ENCODE data around the gene NRCAM. TPM values are rescaled to one million over a fixed set of nuclear protein-coding genes. Genes with fewer than 3 reads are reported as not detected.

The NRCAM gene
- polyA plus RNA-seq, 3 donors, result not detected

- H3K4me2 ChIP-seq (replicated peaks; ENCODE audit: extremely low read depth, low read length, poor library complexity, severe bottlenecking), result no peak overlapping the region
- Mint-ChIP-seq H3K4me1 (no peaks in the 10 kb centered on the region), H3K9me3 (peaks cover 0 to 6% (median 2%) of the 10 kb centered on the region in 7 donors), H3K27me3 (ENCODE audit: low read depth in 3 of 3) (peaks cover 0 to 4% (median 3%) of the 10 kb centered on the region in 3 donors), H3K4me3 (no peak overlapping the region), H3K36me3 (no peaks in the 10 kb centered on the region), H3K27ac (no peak overlapping the region)
- no peaks in the 10 kb centered on the region for H4K20me1 ChIP-seq (ENCODE audit: insufficient read depth, low read length)
- H3K4me1 ChIP-seq (ENCODE audit: control insufficient read depth in 1 of 2, insufficient read depth in 2 of 2, low read length in 2 of 2), result no peaks in the 10 kb centered on the region
- intact Hi-C loops (cut with micrococcal nuclease), result no loop called here
- H3K4me3 ChIP-seq (replicated peaks in 1 of 3; ENCODE audit: low read depth in 2 of 3, low read length in 3 of 3), result no peak overlapping the region
- H3K79me2 ChIP-seq (ENCODE audit: insufficient read depth, low read length), result no peaks in the 10 kb centered on the region
- H2AFZ ChIP-seq (ENCODE audit: insufficient read depth, low read depth, low read length, poor library complexity, severe bottlenecking), result no peak overlapping the region
- H3K27me3 ChIP-seq (ENCODE audit: control insufficient read depth in 2 of 2, insufficient read depth in 2 of 2, low read length in 2 of 2), result no peaks in the 10 kb centered on the region
- no peaks in the 10 kb centered on the region for H3K36me3 ChIP-seq (replicated peaks in 1 of 2; ENCODE audit: control insufficient read depth in 1 of 2, insufficient read depth in 2 of 2, low read length in 2 of 2)
- no peak overlapping the region for H3K9ac ChIP-seq (ENCODE audit: insufficient read depth, low read length, poor library complexity, severe bottlenecking)
- DNase-seq, result no peak
- no peak overlapping the region for H3K27ac ChIP-seq (ENCODE audit: low read depth in 1 of 2, low read length in 2 of 2)
- no CpG with 5 or more reads among the region's 2 CpGs for WGBS (ENCODE audit: insufficient coverage)
- H3K9me3 ChIP-seq (replicated peaks in 1 of 2; ENCODE audit: control insufficient read depth in 1 of 2, insufficient read depth in 1 of 2, low read length in 2 of 2), result no peaks in the 10 kb centered on the region
- TF ChIP-seq CTCF (IDR thresholded peaks at IDR 0.05), result no peak
Observed at GRCh38 chr7:108165723-108166122, 290.5 kb downstream of the NRCAM start.

GRCh38 chr7:108164946-108165345, 291.3 kb downstream of the NRCAM start:
- intact Hi-C loops (cut with micrococcal nuclease), result no loop called here
- DNase-seq, result no peak
- TF ChIP-seq CTCF (IDR thresholded peaks at IDR 0.05), result no peak

More at GRCh38 chr7:108164946-108165345, 291.3 kb downstream of the NRCAM start:
- H2AFZ ChIP-seq (ENCODE audit: insufficient read depth, low read depth, low read length, poor library complexity, severe bottlenecking), result no peak overlapping the region
- Mint-ChIP-seq H3K27me3 (ENCODE audit: low read depth in 3 of 3) (peaks cover 0 to 4% (median 3%) of the 10 kb centered on the region in 3 donors), H3K27ac (no peak overlapping the region), H3K36me3 (no peaks in the 10 kb centered on the region), H3K4me3 (no peak overlapping the region), H3K9me3 (peaks cover 0 to 6% (median 2%) of the 10 kb centered on the region in 7 donors), H3K4me1 (no peaks in the 10 kb centered on the region)
- no peak overlapping the region for H3K4me2 ChIP-seq (replicated peaks; ENCODE audit: extremely low read depth, low read length, poor library complexity, severe bottlenecking)
- H3K4me1 ChIP-seq (ENCODE audit: control insufficient read depth in 1 of 2, insufficient read depth in 2 of 2, low read length in 2 of 2), result no peaks in the 10 kb centered on the region
- no peaks in the 10 kb centered on the region for H3K79me2 ChIP-seq (ENCODE audit: insufficient read depth, low read length)
- no peaks in the 10 kb centered on the region for H3K9me3 ChIP-seq (replicated peaks in 1 of 2; ENCODE audit: control insufficient read depth in 1 of 2, insufficient read depth in 1 of 2, low read length in 2 of 2)
- H3K27me3 ChIP-seq (ENCODE audit: control insufficient read depth in 2 of 2, insufficient read depth in 2 of 2, low read length in 2 of 2), result no peaks in the 10 kb centered on the region
- H3K27ac ChIP-seq (ENCODE audit: low read depth in 1 of 2, low read length in 2 of 2), result no peak overlapping the region
- WGBS (ENCODE audit: insufficient coverage), result no CpG with 5 or more reads among the region's 6 CpGs
- H3K4me3 ChIP-seq (replicated peaks in 1 of 3; ENCODE audit: low read depth in 2 of 3, low read length in 3 of 3), result no peak overlapping the region
- no peak overlapping the region for H3K9ac ChIP-seq (ENCODE audit: insufficient read depth, low read length, poor library complexity, severe bottlenecking)
- no peaks in the 10 kb centered on the region for H3K36me3 ChIP-seq (replicated peaks in 1 of 2; ENCODE audit: control insufficient read depth in 1 of 2, insufficient read depth in 2 of 2, low read length in 2 of 2)
- no peaks in the 10 kb centered on the region for H4K20me1 ChIP-seq (ENCODE audit: insufficient read depth, low read length)

All from CD14-positive monocyte (primary cell).